Measurements from ENCODE around the gene ABHD10. TPM values are rescaled to one million over a fixed set of nuclear protein-coding genes. Genes with fewer than 3 reads are reported as not detected.
A peak's percentile ranks its signal among the peaks of the same experiment; 100 is the strongest.

ABHD10 gene
- total RNA-seq, 1 donor from 2014 or later, result 26.4 TPM

GRCh38 chr3:111980716-111981456 lies 2.1 kb downstream of the ABHD10 start:
- Mint-ChIP-seq H3K27me3 (ENCODE audit: low read depth) (no peaks in the 10 kb centered on the region), H3K36me3 (peaks cover 8% of the 10 kb centered on the region), H3K4me1 (peaks cover 27% of the 10 kb centered on the region), H3K9me3 (no peaks in the 10 kb centered on the region), H3K4me3 (peak overlapping the region; percentile 92), H3K27ac (no peak overlapping the region)
- no peak for DNase-seq (ENCODE audit: low spot score in 2 of 2, unreplicated experiment in 2 of 2)
- TF ChIP-seq CTCF (IDR thresholded peaks at IDR 0.05; ENCODE audit: unreplicated experiment), result no peak

- Mint-ChIP-seq H3K9me3 (no peaks in the 10 kb centered on the region), H3K4me1 (peaks cover 27% of the 10 kb centered on the region), H3K27ac (no peak overlapping the region), H3K4me3 (peak overlapping the region; percentile 5), H3K27me3 (ENCODE audit: low read depth) (no peaks in the 10 kb centered on the region), H3K36me3 (peaks cover 8% of the 10 kb centered on the region)
- TF ChIP-seq CTCF (IDR thresholded peaks at IDR 0.05; ENCODE audit: unreplicated experiment), result no peak
- no peak for DNase-seq (ENCODE audit: low spot score in 2 of 2, unreplicated experiment in 2 of 2)
These were observed 2.6 kb downstream of the ABHD10 start for GRCh38 chr3:111981457-111981763.

DNA sequence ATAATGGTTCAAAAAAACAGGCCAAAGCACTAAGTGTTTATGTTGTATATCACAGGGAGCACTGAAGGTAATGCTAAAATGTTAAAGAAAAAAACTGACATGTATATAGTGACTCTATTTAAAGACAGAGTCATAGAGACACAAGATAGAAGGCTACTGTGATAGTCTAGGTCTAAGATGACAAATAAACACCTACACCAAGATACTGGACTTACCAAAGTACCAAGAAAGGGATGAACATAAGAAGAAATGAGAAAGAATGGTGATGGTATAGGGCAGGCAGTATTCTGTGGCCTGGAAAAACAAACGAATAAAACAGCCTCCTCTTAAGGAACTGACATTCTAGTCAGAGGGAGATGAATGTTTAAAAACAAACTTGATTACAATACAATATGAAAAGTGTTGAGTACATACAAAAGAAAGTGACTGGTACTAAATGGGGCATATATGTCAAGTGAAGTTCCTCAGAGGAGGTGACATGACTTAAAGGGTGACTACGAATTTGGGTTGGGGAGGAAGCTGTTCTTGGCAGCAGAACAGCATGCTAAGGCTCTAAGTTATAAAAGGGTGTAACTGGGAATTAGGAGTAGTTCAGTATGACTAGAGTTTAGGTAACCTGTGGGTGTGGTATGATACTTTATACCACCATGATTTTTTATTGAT lies 5.9 kb downstream of the ABHD10 start:
- peaks cover 21% of the 10 kb centered on the region for H3K4me1 Mint-ChIP-seq
- DNase-seq (ENCODE audit: low spot score in 2 of 2, unreplicated experiment in 2 of 2), result no peak
- H3K9me3 Mint-ChIP-seq, result no peaks in the 10 kb centered on the region
- no peak for TF ChIP-seq CTCF (IDR thresholded peaks at IDR 0.05; ENCODE audit: unreplicated experiment)
- H3K4me3 Mint-ChIP-seq, result no peak overlapping the region
- H3K27ac Mint-ChIP-seq, result no peak overlapping the region
- peaks cover 19% of the 10 kb centered on the region for H3K36me3 Mint-ChIP-seq
- no peaks in the 10 kb centered on the region for H3K27me3 Mint-ChIP-seq (ENCODE audit: low read depth)

- no peak for DNase-seq (ENCODE audit: low spot score in 2 of 2, unreplicated experiment in 2 of 2)
- no peak overlapping the region for H3K4me3 Mint-ChIP-seq
- no peak for TF ChIP-seq CTCF (IDR thresholded peaks at IDR 0.05; ENCODE audit: unreplicated experiment)
- H3K36me3 Mint-ChIP-seq, result peaks cover 23% of the 10 kb centered on the region
- H3K4me1 Mint-ChIP-seq, result peaks cover 5% of the 10 kb centered on the region
- H3K27ac Mint-ChIP-seq, result no peak overlapping the region
- no peaks in the 10 kb centered on the region for H3K9me3 Mint-ChIP-seq
- no peaks in the 10 kb centered on the region for H3K27me3 Mint-ChIP-seq (ENCODE audit: low read depth)
These were observed 8.0 kb downstream of the ABHD10 start for GRCh38 chr3:111986800-111987199.

DNA sequence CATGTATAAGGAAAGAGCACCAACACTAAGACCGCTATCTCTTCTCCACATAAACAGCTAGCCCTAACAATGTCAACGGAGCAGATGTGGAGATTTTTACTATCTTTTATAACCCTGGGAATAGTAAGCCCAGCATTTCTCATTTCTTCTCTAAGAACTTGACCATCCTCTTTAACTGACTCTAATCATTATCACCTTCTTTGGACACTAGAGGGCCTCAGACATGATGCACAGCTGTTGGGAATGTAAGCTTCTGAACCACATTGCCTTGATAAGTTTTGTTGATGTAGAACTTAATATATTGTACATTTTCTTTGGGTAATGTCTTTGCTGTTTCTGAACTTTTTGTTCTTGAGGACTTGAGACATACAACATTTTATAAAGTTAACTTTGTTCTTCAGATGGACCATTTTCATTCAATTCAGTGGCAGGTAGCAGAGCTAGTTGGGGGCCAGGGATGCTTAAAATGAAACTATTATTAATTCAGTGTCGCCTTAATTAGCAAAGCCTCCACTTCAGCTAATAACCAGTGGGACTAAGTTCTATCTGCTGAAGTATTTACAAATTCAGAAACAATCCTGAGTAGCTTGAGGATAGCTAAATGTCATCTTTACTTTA lies 10.3 kb downstream of the ABHD10 start:
- TF ChIP-seq CTCF (IDR thresholded peaks at IDR 0.05; ENCODE audit: unreplicated experiment), result peak; percentile 53
- DNase-seq (ENCODE audit: low spot score in 2 of 2, unreplicated experiment in 2 of 2), result no peak
- H3K36me3 Mint-ChIP-seq, result peaks cover 25% of the 10 kb centered on the region
- no peaks in the 10 kb centered on the region for H3K9me3 Mint-ChIP-seq
- H3K27ac Mint-ChIP-seq, result no peak overlapping the region
- H3K27me3 Mint-ChIP-seq (ENCODE audit: low read depth), result no peaks in the 10 kb centered on the region
- H3K4me3 Mint-ChIP-seq, result no peak overlapping the region
- H3K4me1 Mint-ChIP-seq, result peaks cover 2% of the 10 kb centered on the region
